MCF 10A (cell line): ENCODE data around the gene WDFY2. TPM values are rescaled to one million over a fixed set of nuclear protein-coding genes. Genes with fewer than 3 reads are reported as not detected.

Experiments
- BruUV-seq: library from RNA; stranded (reverse); fragments of 400-500 nt; replicated peaks from 2 replicates; lab custom pipeline; 2021; lab: Mats Ljungman, UMichigan
- CTCF ChIA-PET: fragments of 300-600 bp; sonication (Branson Sonifier 250); formaldehyde crosslinking; extraction: SDS; loops from one replicate; lab custom pipeline; 2021; ENCODE audit warnings: antibody characterized with exemption, inconsistent platforms; lab: Yijun Ruan, JAX
- POLR2A ChIA-PET: fragments of 300-600, 350-650 bp; sonication (Branson Sonifier 250); formaldehyde crosslinking; extraction: SDS; loops from one replicate; lab custom pipeline; 2020; ENCODE audit warnings: antibody characterized with exemption, inconsistent platforms; lab: Yijun Ruan, JAX
- DNase-seq: peaks from one replicate; pipeline ENCODE4 v3.0.0-alpha.2; 2018; ENCODE audit not compliant: unreplicated experiment
- H3K27ac Mint-ChIP-seq: one replicate; pipeline ENCODE4 v1.8.0; 2022; ENCODE audit warnings: mild to moderate bottlenecking, low read depth, mixed read lengths; ENCODE audit not compliant: unreplicated experiment
- H3K27me3 Mint-ChIP-seq: one replicate; pipeline ENCODE4 v1.8.0; 2022; ENCODE audit warnings: mixed read lengths; ENCODE audit not compliant: insufficient read depth, unreplicated experiment
- H3K36me3 Mint-ChIP-seq: one replicate; pipeline ENCODE4 v1.8.0; 2022; ENCODE audit warnings: mild to moderate bottlenecking, moderate library complexity, mixed read lengths; ENCODE audit not compliant: insufficient read depth, unreplicated experiment
- H3K4me1 Mint-ChIP-seq: one replicate; pipeline ENCODE4 v1.8.0; 2022; ENCODE audit warnings: mixed read lengths; ENCODE audit not compliant: insufficient read depth, unreplicated experiment
- H3K4me3 Mint-ChIP-seq: one replicate; pipeline ENCODE4 v1.8.0; 2022; ENCODE audit warnings: mild to moderate bottlenecking, moderate library complexity, mixed read lengths; ENCODE audit not compliant: unreplicated experiment
- H3K9me3 Mint-ChIP-seq: one replicate; pipeline ENCODE4 v1.8.0; 2022; ENCODE audit warnings: mixed read lengths; ENCODE audit not compliant: unreplicated experiment
- intact Hi-C: fragments of 100-400 bp; cut with micrococcal nuclease; formaldehyde crosslinking; loops from 2 replicates; pipeline ENCODE4 v1.14.1; 2022
- total RNA-seq: library from RNA; stranded (reverse); gene quantifications from 2 replicates; pipeline ENCODE4 v1.2.3, GENCODE V29; 2022
- TF ChIP-seq, protein P1 (sequence below): fragments of 200-600 bp; IDR thresholded peaks from one replicate; pipeline ENCODE4 v1.8.0; 2022; ENCODE audit warnings: antibody characterized with exemption, mild to moderate bottlenecking; ENCODE audit not compliant: unreplicated experiment

The WDFY2 gene
- total RNA-seq, 1 experiment from 2014 or later, result 56.2 TPM

DNA sequence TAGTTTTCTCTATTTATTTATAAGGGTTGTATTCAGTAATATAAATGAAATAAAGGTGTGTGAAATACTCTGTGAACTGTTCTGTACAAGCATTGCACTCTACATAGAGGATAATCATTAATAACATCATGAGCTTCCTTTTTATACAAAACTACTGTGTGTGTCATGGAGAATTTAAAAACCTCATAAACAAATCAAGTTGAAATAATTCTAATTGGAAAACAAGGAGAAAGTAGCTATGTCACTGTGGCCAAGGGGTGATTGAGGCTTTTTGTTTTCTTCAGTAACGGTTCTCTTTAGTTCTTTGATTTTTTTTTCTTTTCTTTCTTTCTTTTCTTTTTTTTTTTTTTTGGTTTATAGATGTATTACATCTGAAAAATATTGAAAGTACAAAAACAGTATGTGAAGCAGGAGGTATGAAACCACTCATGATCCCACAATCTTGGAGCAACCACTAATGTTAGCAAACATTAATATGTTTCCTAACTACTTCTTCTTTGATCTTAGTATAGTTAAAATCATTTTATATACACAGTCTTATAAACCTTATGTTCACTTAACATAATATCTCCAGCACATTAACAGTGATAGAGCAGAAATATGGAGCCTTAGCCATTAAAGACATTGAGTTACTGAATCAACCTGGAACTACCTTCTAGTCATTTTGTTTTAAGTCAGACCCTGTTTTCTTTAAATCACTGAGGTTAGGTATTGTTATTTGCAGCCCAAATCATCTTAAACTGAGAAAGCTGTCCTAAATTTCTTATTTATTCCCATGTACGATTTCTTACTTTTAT lies 45.4 kb downstream of the WDFY2 start:
- Mint-ChIP-seq H3K36me3 (no peaks in the 10 kb centered on the region), H3K4me1 (peaks cover 44% of the 10 kb centered on the region), H3K4me3 (no peak overlapping the region), H3K9me3 (no peaks in the 10 kb centered on the region), H3K27me3 (no peaks in the 10 kb centered on the region), H3K27ac (no peak overlapping the region)
- TF ChIP-seq, protein P1, sequence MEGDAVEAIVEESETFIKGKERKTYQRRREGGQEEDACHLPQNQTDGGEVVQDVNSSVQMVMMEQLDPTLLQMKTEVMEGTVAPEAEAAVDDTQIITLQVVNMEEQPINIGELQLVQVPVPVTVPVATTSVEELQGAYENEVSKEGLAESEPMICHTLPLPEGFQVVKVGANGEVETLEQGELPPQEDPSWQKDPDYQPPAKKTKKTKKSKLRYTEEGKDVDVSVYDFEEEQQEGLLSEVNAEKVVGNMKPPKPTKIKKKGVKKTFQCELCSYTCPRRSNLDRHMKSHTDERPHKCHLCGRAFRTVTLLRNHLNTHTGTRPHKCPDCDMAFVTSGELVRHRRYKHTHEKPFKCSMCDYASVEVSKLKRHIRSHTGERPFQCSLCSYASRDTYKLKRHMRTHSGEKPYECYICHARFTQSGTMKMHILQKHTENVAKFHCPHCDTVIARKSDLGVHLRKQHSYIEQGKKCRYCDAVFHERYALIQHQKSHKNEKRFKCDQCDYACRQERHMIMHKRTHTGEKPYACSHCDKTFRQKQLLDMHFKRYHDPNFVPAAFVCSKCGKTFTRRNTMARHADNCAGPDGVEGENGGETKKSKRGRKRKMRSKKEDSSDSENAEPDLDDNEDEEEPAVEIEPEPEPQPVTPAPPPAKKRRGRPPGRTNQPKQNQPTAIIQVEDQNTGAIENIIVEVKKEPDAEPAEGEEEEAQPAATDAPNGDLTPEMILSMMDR, result no peak
- BruUV-seq, result no TSS peak
- ChIA-PET CTCF (interaction anchor here (0.6 to 0.8 kb wide), 6 partner anchors 11 to 167 kb away, joined by 3 to 4 read pairs (median 3); no protein-coding TSS in a partner anchor), POLR2A (interaction anchor here (0.8 to 2.7 kb wide), 9 partner anchors 10 to 188 kb away, joined by 3 to 11 read pairs (median 4); no protein-coding TSS in a partner anchor)
- intact Hi-C loops, result loop anchor here (5.0 kb wide), 2 partner anchors 103 to 107 kb away; no protein-coding TSS in a partner anchor
- DNase-seq, result no peak

DNA sequence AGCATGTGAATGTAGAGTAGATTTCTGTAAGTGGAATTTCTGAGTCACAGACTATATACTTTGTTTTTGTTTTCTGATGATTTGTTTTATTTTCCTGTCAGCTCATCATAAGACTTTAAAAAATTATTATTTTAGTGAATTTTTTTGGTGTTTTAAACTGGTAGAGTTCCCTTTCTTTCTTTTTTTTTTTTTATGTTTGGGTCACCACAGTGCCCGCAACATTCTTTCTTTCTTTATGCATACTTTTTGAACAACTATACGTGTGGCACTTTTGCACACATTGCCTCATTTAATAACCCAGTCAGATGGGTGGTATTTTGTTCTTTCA lies 46.0 kb downstream of the WDFY2 start:
- no peaks in the 10 kb centered on the region for H3K9me3 Mint-ChIP-seq
- DNase-seq, result no peak
- peaks cover 42% of the 10 kb centered on the region for H3K4me1 Mint-ChIP-seq
- TF ChIP-seq, protein P1, result no peak
- H3K4me3 Mint-ChIP-seq, result no peak overlapping the region
- intact Hi-C loops, result no loop called here
- no TSS peak for BruUV-seq
- CTCF ChIA-PET, result interaction anchor here (0.6 to 0.9 kb wide), 4 partner anchors 43 to 344 kb away, joined by 3 to 4 read pairs (median 4); no protein-coding TSS in a partner anchor
- H3K27me3 Mint-ChIP-seq, result no peaks in the 10 kb centered on the region
- POLR2A ChIA-PET, result interaction anchor here (1.0 to 6.4 kb wide), 9 partner anchors 10 to 189 kb away, joined by 3 to 44 read pairs (median 4); partner anchors contain the start of gene INTS6
- no peak overlapping the region for H3K27ac Mint-ChIP-seq
- peaks cover 2% of the 10 kb centered on the region for H3K36me3 Mint-ChIP-seq

DNA sequence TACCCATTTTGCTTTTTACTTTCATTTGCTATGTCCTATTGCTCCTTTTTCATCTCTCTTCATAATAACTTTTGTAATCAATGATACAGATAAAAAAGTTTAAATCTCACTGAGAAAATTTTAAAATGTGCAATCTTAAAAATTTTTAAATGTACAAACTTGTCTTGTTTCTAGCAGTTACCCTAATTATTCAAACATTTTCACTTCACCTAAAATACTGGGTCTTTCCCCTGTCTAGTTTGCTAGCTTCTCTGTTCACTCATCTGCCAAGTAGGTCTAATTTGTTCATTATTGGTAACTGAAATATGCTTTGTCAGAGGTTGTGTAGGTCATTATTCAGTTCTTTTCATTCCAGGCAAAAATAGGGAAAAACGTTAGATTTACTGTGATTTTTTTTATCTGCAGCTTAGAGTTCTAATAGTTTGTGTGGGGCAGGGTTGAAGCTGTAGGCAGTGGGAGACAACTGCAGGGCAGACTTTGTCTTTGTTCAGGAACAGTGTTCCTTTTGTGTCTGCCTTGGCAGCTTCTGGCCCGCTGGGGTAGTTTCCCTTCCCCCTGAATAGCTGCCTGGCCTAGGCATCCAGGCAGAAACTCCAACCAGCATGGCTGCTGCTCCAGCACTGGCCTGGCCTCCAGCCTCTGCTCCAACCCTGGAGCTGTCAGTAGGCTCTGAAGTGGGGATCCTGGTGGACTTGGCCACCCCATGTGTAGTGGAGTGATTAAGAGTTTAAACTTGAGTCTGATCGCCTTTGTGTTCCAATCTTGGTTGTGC lies 48.5 kb downstream of the WDFY2 start:
- ChIA-PET POLR2A (interaction anchor here (0.7 to 6.4 kb wide), 19 partner anchors 9 to 238 kb away, joined by 3 to 44 read pairs (median 4); partner anchors contain the start of gene INTS6), CTCF (interaction anchor here (1.2 to 1.4 kb wide), 2 partner anchors 37 to 48 kb away, joined by 3 to 6 read pairs; no protein-coding TSS in a partner anchor)
- TF ChIP-seq, protein P1, result no peak
- H3K4me1 Mint-ChIP-seq, result peaks cover 50% of the 10 kb centered on the region
- intact Hi-C loops, result no loop called here
- peak overlapping the region; percentile 66 for H3K4me3 Mint-ChIP-seq
- H3K9me3 Mint-ChIP-seq, result no peaks in the 10 kb centered on the region
- H3K27ac Mint-ChIP-seq, result peak overlapping the region; percentile 97
- BruUV-seq, result TSS peak; percentile 1
- DNase-seq, result no peak
- H3K27me3 Mint-ChIP-seq, result no peaks in the 10 kb centered on the region
- H3K36me3 Mint-ChIP-seq, result peaks cover 13% of the 10 kb centered on the region
